Measurements from ENCODE around the gene PALLD. TPM values are rescaled to one million over a fixed set of nuclear protein-coding genes. Genes with fewer than 3 reads are reported as not detected.

Gene PALLD
- polyA plus RNA-seq, 3 donors, result 6.1 to 11.8 (median 9.9) TPM

GRCh38 chr4:168631241-168632162 lies 134.7 kb downstream of the PALLD start:
- Mint-ChIP-seq H3K27ac (no peak overlapping the region), H3K9me3 (peaks cover 0 to 9% (median 0%) of the 10 kb centered on the region in 7 donors), H3K4me3 (peak overlapping the region; percentile 73 to 88), H3K36me3 (peaks cover 0 to 5% of the 10 kb centered on the region in 2 donors), H3K4me1 (peaks cover 22% of the 10 kb centered on the region), H3K27me3 (ENCODE audit: low read depth in 3 of 3) (peaks cover 58 to 78% (median 67%) of the 10 kb centered on the region in 3 donors)
- Histone ChIP-seq H3K9ac (ENCODE audit: insufficient read depth, low read length, poor library complexity, severe bottlenecking) (no peak overlapping the region), H4K20me1 (ENCODE audit: insufficient read depth, low read length) (no peaks in the 10 kb centered on the region), H3K4me1 (ENCODE audit: control insufficient read depth in 1 of 2, insufficient read depth in 2 of 2, low read length in 2 of 2) (peaks cover 8 to 18% of the 10 kb centered on the region in 2 donors), H3K9me3 (replicated peaks in 1 of 2; ENCODE audit: control insufficient read depth in 1 of 2, insufficient read depth in 1 of 2, low read length in 2 of 2) (peaks cover 0 to 10% of the 10 kb centered on the region in 2 donors), H3K27ac (ENCODE audit: low read depth in 1 of 2, low read length in 2 of 2) (no peak overlapping the region), H2AFZ (ENCODE audit: insufficient read depth, low read depth, low read length, poor library complexity, severe bottlenecking) (peak overlapping the region; percentile 73), H3K79me2 (ENCODE audit: insufficient read depth, low read length) (no peaks in the 10 kb centered on the region), H3K27me3 (ENCODE audit: control insufficient read depth in 2 of 2, insufficient read depth in 2 of 2, low read length in 2 of 2) (peaks cover 56 to 67% of the 10 kb centered on the region in 2 donors), H3K36me3 (replicated peaks in 1 of 2; ENCODE audit: control insufficient read depth in 1 of 2, insufficient read depth in 2 of 2, low read length in 2 of 2) (no peaks in the 10 kb centered on the region), H3K4me2 (replicated peaks; ENCODE audit: extremely low read depth, low read length, poor library complexity, severe bottlenecking) (peak overlapping the region; percentile 75), H3K4me3 (replicated peaks in 1 of 3; ENCODE audit: low read depth in 2 of 3, low read length in 3 of 3) (peak overlapping the region; percentile 5 to 70 (median 5))
- peak in 1 of 3 donors; percentile 10 for DNase-seq
- under 1% methylated on average over 39 of the region's 55 CpGs for WGBS (ENCODE audit: insufficient coverage)
- TF ChIP-seq, protein P1, sequence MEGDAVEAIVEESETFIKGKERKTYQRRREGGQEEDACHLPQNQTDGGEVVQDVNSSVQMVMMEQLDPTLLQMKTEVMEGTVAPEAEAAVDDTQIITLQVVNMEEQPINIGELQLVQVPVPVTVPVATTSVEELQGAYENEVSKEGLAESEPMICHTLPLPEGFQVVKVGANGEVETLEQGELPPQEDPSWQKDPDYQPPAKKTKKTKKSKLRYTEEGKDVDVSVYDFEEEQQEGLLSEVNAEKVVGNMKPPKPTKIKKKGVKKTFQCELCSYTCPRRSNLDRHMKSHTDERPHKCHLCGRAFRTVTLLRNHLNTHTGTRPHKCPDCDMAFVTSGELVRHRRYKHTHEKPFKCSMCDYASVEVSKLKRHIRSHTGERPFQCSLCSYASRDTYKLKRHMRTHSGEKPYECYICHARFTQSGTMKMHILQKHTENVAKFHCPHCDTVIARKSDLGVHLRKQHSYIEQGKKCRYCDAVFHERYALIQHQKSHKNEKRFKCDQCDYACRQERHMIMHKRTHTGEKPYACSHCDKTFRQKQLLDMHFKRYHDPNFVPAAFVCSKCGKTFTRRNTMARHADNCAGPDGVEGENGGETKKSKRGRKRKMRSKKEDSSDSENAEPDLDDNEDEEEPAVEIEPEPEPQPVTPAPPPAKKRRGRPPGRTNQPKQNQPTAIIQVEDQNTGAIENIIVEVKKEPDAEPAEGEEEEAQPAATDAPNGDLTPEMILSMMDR (IDR thresholded peaks at IDR 0.05), result peak; percentile 20
- intact Hi-C loops (cut with micrococcal nuclease), result no loop called here

DNA sequence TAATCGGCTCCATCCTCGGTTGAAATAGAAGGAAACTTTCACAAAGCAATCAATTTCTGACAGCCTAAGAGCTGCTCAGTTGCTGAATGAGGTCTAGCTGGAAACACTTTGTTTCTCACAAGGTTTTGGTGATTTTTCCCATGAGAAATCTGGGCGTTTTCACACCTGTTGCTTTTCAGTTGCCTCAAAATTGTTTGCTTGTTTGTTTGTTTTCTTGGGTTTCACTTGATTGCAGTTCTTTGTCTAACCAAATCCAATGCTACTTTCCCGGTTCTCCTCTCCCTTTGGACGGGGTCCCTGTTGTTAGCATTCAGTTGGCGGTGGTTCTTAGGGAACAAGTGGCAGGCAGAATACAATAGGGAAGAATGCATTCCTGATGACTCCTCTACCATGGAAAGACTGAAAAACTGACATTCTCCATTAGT lies 135.5 kb downstream of the PALLD start:
- WGBS (ENCODE audit: insufficient coverage), result no CpG with 5 or more reads among the region's 6 CpGs
- Mint-ChIP-seq H3K4me3 (peak overlapping the region in 1 of 2 donors; percentile 88), H3K9me3 (peaks cover 0 to 9% (median 0%) of the 10 kb centered on the region in 7 donors), H3K36me3 (peaks cover 0 to 5% of the 10 kb centered on the region in 2 donors), H3K27ac (no peak overlapping the region), H3K4me1 (peaks cover 22% of the 10 kb centered on the region), H3K27me3 (ENCODE audit: low read depth in 3 of 3) (peaks cover 60 to 77% (median 67%) of the 10 kb centered on the region in 3 donors)
- Histone ChIP-seq H3K36me3 (replicated peaks in 1 of 2; ENCODE audit: control insufficient read depth in 1 of 2, insufficient read depth in 2 of 2, low read length in 2 of 2) (no peaks in the 10 kb centered on the region), H3K4me2 (replicated peaks; ENCODE audit: extremely low read depth, low read length, poor library complexity, severe bottlenecking) (peak overlapping the region; percentile 75), H4K20me1 (ENCODE audit: insufficient read depth, low read length) (no peaks in the 10 kb centered on the region), H3K27me3 (ENCODE audit: control insufficient read depth in 2 of 2, insufficient read depth in 2 of 2, low read length in 2 of 2) (peaks cover 58 to 68% of the 10 kb centered on the region in 2 donors), H3K9ac (ENCODE audit: insufficient read depth, low read length, poor library complexity, severe bottlenecking) (no peak overlapping the region), H3K4me3 (replicated peaks in 1 of 3; ENCODE audit: low read depth in 2 of 3, low read length in 3 of 3) (no peak overlapping the region), H3K4me1 (ENCODE audit: control insufficient read depth in 1 of 2, insufficient read depth in 2 of 2, low read length in 2 of 2) (peaks cover 8 to 18% of the 10 kb centered on the region in 2 donors), H3K27ac (ENCODE audit: low read depth in 1 of 2, low read length in 2 of 2) (no peak overlapping the region), H2AFZ (ENCODE audit: insufficient read depth, low read depth, low read length, poor library complexity, severe bottlenecking) (no peak overlapping the region), H3K79me2 (ENCODE audit: insufficient read depth, low read length) (no peaks in the 10 kb centered on the region), H3K9me3 (replicated peaks in 1 of 2; ENCODE audit: control insufficient read depth in 1 of 2, insufficient read depth in 1 of 2, low read length in 2 of 2) (peaks cover 0 to 10% of the 10 kb centered on the region in 2 donors)
- TF ChIP-seq, protein P1 (IDR thresholded peaks at IDR 0.05), result no peak
- no peak for DNase-seq
- intact Hi-C loops (cut with micrococcal nuclease), result no loop called here

All from CD14-positive monocyte (primary cell).